Activated CD4-positive, alpha-beta T cell treated with anti-CD3 and anti-CD28 coated beads, Interleukin-2, amount 10 ng/mL, durations not matched to agents 7 days and 5 days (primary cell): Measurements from ENCODE around the gene APOC4. TPM values are rescaled to one million over a fixed set of nuclear protein-coding genes. Genes with fewer than 3 reads are reported as not detected.

Experiments
- CTCF ChIA-PET: fragments of 350-600 bp; sonication (Branson Sonifier 250); formaldehyde crosslinking; loops from one replicate; lab custom pipeline; 2021; ENCODE audit warnings: antibody characterized with exemption; lab: Charles Lee
- POLR2A ChIA-PET: fragments of 350-600 bp; sonication (Branson Sonifier 250); formaldehyde crosslinking; loops from one replicate; lab custom pipeline; 2021; ENCODE audit warnings: antibody characterized with exemption; lab: Charles Lee
- DNase-seq: peaks from one replicate; pipeline ENCODE4 v3.0.0-alpha.2; 2020
- H3K27ac Mint-ChIP-seq: one replicate; pipeline ENCODE4 v1.8.0; 2021; ENCODE audit warnings: mild to moderate bottlenecking, moderate library complexity, mixed read lengths
- H3K27me3 Mint-ChIP-seq: one replicate; pipeline ENCODE4 v1.8.0; 2021; ENCODE audit warnings: mixed read lengths
- H3K36me3 Mint-ChIP-seq: one replicate; pipeline ENCODE4 v1.8.0; 2021; ENCODE audit warnings: low read depth, mixed read lengths
- H3K4me1 Mint-ChIP-seq: one replicate; pipeline ENCODE4 v1.8.0; 2021; ENCODE audit warnings: mixed read lengths
- H3K4me3 Mint-ChIP-seq: one replicate; pipeline ENCODE4 v1.8.0; 2021; ENCODE audit warnings: mild to moderate bottlenecking, moderate library complexity, mixed read lengths
- H3K9me3 Mint-ChIP-seq: one replicate; pipeline ENCODE4 v1.8.0; 2021; ENCODE audit warnings: mixed read lengths
- total RNA-seq, 2 experiments: library from RNA; stranded (reverse); gene quantifications; one replicate each; pipeline ENCODE4 v1.2.3, GENCODE V29; 2021

APOC4 gene
- total RNA-seq, 2 experiments from 2014 or later: not detected

DNA sequence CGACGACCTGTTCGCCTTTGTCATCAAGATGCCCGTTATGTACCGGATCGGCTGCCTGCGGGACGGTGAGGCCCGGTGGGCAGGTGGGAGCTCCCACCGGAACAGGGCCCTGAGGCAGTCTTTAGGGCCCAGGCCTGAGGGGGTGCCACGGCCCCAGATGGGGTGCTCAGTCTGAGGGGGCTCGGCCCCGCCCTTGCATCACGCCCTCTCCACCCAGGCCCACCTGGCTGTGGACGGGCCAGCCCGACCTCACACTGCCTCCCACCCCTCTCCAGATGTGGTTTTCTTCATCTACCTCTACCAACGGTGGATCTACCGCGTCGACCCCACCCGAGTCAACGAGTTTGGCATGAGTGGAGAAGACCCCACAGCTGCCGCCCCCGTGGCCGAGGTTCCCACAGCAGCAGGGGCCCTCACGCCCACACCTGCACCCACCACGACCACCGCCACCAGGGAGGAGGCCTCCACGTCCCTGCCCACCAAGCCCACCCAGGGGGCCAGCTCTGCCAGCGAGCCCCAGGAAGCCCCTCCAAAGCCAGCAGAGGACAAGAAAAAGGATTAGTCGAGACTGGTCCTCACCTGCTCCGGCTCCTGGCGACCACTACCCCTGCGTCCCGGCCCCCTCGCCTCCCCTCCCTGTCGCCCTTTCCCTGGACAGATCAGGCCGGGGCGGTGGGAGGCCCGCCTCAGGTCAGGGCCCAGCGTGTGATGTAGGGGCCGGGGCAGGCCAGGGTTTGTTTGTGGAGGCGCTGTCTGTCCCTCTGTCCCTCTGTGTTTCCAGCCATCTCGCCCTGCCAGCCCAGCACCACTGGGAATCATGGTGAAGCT, 50.5 kb downstream of the APOC4 start:
- Mint-ChIP-seq H3K27ac (no peak overlapping the region), H3K9me3 (no peaks in the 10 kb centered on the region), H3K36me3 (peaks cover 6% of the 10 kb centered on the region), H3K4me1 (no peaks in the 10 kb centered on the region), H3K27me3 (no peaks in the 10 kb centered on the region), H3K4me3 (no peak overlapping the region)
- POLR2A ChIA-PET: no interaction called here
- DNase-seq: no peak
- CTCF ChIA-PET: no interaction called here

DNA sequence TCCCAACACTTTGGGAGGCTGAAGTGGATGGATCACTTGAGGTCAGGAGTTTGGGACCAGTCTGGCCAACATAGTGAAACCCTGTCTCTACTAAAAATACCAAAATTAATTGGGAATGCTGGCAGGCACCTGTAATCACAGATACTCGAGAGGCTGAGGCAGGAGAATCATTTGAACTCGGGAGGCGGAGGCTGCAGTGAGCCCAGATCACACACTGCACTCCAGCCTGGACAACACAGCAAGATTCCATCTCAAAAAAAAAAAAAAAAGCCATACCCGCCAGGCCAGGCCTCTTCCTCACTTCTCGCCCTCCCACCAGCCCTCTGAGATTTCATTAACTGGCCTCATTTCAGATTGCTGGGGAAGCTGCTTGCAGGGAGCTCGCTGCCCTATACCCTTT, 51.5 kb downstream of the APOC4 start:
- Mint-ChIP-seq H3K27ac (no peak overlapping the region), H3K4me3 (no peak overlapping the region)

DNA sequence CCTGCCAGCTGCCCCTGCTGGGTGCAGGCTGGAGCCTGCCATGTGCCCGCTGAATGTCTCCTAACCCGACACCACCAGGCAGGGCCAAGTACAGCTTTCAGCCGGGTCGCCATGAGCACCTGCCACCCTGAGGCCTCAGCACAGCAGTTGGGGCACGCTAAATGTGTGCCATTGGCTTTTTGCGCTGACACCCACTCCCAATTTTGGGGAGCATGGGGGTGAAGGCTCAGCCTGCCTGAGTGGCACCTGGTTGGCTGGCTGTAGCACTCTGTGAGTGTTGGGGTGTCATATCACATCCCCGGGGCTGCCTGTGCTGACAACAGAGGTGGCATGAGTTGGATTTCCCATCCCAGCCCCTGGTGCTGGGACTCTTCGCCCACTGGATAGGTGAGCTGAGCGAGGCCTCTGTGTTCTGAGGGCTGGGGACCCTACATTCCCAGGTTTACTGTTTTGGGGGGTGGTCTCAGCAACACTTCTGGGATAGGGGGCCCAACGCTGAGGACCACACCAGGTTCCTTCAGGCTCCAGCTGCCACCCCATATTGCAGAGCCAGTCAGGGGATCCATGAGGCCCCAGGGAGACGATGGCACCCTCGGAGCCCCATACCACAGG, 52.0 kb downstream of the APOC4 start:
- Mint-ChIP-seq H3K4me3 (no peak overlapping the region), H3K9me3 (no peaks in the 10 kb centered on the region), H3K27me3 (no peaks in the 10 kb centered on the region), H3K27ac (no peak overlapping the region), H3K4me1 (no peaks in the 10 kb centered on the region), H3K36me3 (peaks cover 4% of the 10 kb centered on the region)
- DNase-seq: no peak
- ChIA-PET POLR2A (no interaction called here), CTCF (interaction anchor here (1.2 kb wide), 1 partner anchor 10 kb away, joined by 3 read pairs; no protein-coding TSS in a partner anchor)

More for the DNA sequence above, 51.5 kb downstream of the APOC4 start:
- Mint-ChIP-seq H3K4me1 (no peaks in the 10 kb centered on the region), H3K36me3 (peaks cover 6% of the 10 kb centered on the region), H3K27me3 (no peaks in the 10 kb centered on the region), H3K9me3 (no peaks in the 10 kb centered on the region)
- CTCF ChIA-PET: no interaction called here
- POLR2A ChIA-PET: no interaction called here
- DNase-seq: no peak

Other genes with a start within 250 kb of the APOC4 start
- not detected for gene CEACAM16, start 243.1 kb upstream of the APOC4 start, total RNA-seq
- 10 to 100 TPM; 38.7 to 40.2 TPM for gene BCL3, start 193.5 kb upstream of the APOC4 start, total RNA-seq
- gene CBLC, start 164.3 kb upstream of the APOC4 start, total RNA-seq: not detected
- gene BCAM, start 133.1 kb upstream of the APOC4 start, total RNA-seq: not detected
- not detected for gene NECTIN2, start 95.9 kb upstream of the APOC4 start, total RNA-seq
- 10 to 100 TPM; 55.7 to 65.3 TPM for gene TOMM40, start 51.0 kb upstream of the APOC4 start, total RNA-seq
- gene APOE, start 36.4 kb upstream of the APOC4 start, total RNA-seq: under 1 TPM; 0.45 to 0.75 TPM
- not detected for gene APOC1, start 27.6 kb upstream of the APOC4 start, total RNA-seq
- gene APOC2, start 3.8 kb downstream of the APOC4 start, total RNA-seq: not detected
- gene CLPTM1, start 13.1 kb downstream of the APOC4 start, total RNA-seq: 10 to 100 TPM; 70.6 to 72.8 TPM
- 10 to 100 TPM; 16.8 to 20.0 TPM for gene RELB, start 59.2 kb downstream of the APOC4 start, total RNA-seq
- 100 to 1,000 TPM; 101 to 109 TPM for gene CLASRP, start 96.8 kb downstream of the APOC4 start, total RNA-seq
- 1 to 10 TPM; 4.0 to 4.1 TPM for gene ZNF296, start 134.2 kb downstream of the APOC4 start, total RNA-seq
- gene GEMIN7, start 137.0 kb downstream of the APOC4 start, total RNA-seq: 10 to 100 TPM; 27.1 to 30.0 TPM
- 10 to 100 TPM; 21.1 to 21.7 TPM for gene PPP1R37, start 150.9 kb downstream of the APOC4 start, total RNA-seq
- under 1 TPM in 1 of 2 experiments, not detected in 1; 0.17 TPM for gene NKPD1, start 218.7 kb downstream of the APOC4 start, total RNA-seq
- 10 to 100 TPM; 55.1 to 64.2 TPM for gene TRAPPC6A, start 236.0 kb downstream of the APOC4 start, total RNA-seq
- 10 to 100 TPM; 15.3 to 19.7 TPM for gene BLOC1S3, start 236.5 kb downstream of the APOC4 start, total RNA-seq